Measurements from ENCODE around the gene ITM2C. TPM values are rescaled to one million over a fixed set of nuclear protein-coding genes. Genes with fewer than 3 reads are reported as not detected.

ITM2C gene
- total and polyA plus RNA-seq, 2 of the 13 experiments (the other 11 are each of a cell fraction or from before 2014, with no cell fraction given) = 70.5 to 270 TPM

DNA sequence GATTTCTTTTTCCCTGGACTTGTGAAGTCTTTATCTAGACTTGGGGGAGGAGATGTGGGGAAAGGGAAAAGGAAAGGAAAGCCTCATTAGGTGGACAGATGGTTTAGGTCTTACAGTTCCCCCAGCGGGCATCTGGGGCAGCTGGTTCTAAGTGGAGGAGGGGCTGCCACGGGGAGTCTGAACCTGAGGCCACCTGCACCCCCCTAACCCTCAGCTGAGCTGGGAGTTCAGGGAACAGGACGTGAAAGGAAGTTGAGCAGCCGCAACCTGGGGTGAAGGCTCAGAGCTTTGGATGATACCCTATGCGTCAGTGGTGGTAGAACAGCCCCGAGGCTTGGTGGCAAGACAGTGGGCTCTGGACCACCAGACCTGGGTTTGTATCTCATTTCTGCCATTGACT, 26.8 kb downstream of the ITM2C start:
- H3K4me1 ChIP-seq (ENCODE audit: insufficient read depth, low read length) = no peaks in the 10 kb centered on the region
- H3K79me2 ChIP-seq (ENCODE audit: insufficient read depth, low read length) = no peaks in the 10 kb centered on the region
- intact Hi-C loops (cut with micrococcal nuclease; ENCODE audit: unreplicated experiment) (no loop called here), in situ Hi-C loops (cut with HindIII; ENCODE audit: extremely low pct_ligation_motif_present, low pct_unique_long_range_greater_than_20kb) (no loop called here)
- 8% methylated on average over 3 of the region's 6 CpGs for WGBS (ENCODE audit: low lambda C conversion rate)
- peaks cover 5 to 65% of the 10 kb centered on the region in 2 experiments; a peak in 4 of 5 replicates for H3K27me3 ChIP-seq (ENCODE audit: control insufficient read depth in 1 of 2, insufficient read depth in 2 of 2, low read length in 2 of 2)
- H3K4me2 ChIP-seq (ENCODE audit: low read depth, low read length) = no peak overlapping the region
- ATAC-seq (no peak), DNase-seq (ENCODE audit: low spot score) (no peak), FAIRE-seq (no peak)
- no peaks in the 10 kb centered on the region for H3K9me3 ChIP-seq (ENCODE audit: low read length)
- CTCF ChIA-PET (ENCODE audit: low intra/inter-chr PET ratio, low total read pairs) = no interaction called here
- no peak overlapping the region for H3K27ac ChIP-seq (ENCODE audit: extremely low read length, insufficient read depth, low read length)
- no peak overlapping the region for H3K9ac ChIP-seq (ENCODE audit: insufficient read depth, low read depth, low read length)
- POLR2A ChIA-PET = no interaction called here
- no TSS peak for BruUV-seq (replicated peaks)
- H2AFZ ChIP-seq (ENCODE audit: low read length) = no peak overlapping the region
- H4K20me1 ChIP-seq (ENCODE audit: insufficient read depth, low read length) = no peaks in the 10 kb centered on the region
- no peak overlapping the region for H3K4me3 ChIP-seq (replicated peaks in 1 of 3; ENCODE audit: insufficient read depth in 1 of 3, low read depth in 2 of 3, low read length in 3 of 3)
- no peaks in the 10 kb centered on the region for H3K36me3 ChIP-seq (replicated peaks in 1 of 2; ENCODE audit: control insufficient read depth in 1 of 2, insufficient read depth in 2 of 2, low read length in 2 of 2)
- no peak for TF ChIP-seq CBFB (CRISPR knock-in tag; IDR thresholded peaks at IDR 0.05)
- TF ChIP-seq ZNF777 (CRISPR knock-in tag; IDR thresholded peaks at IDR 0.05) = no peak
- no peak for TF ChIP-seq MTF1 (CRISPR knock-in tag; IDR thresholded peaks at IDR 0.05)
- TF ChIP-seq ZNF761 (CRISPR knock-in tag; conservative IDR thresholded peaks at IDR 0.05) = no peak
- TF ChIP-seq ZSCAN21 (CRISPR knock-in tag; IDR thresholded peaks at IDR 0.05; ENCODE audit: borderline replicate concordance) = no peak
- TF ChIP-seq, protein P1, sequence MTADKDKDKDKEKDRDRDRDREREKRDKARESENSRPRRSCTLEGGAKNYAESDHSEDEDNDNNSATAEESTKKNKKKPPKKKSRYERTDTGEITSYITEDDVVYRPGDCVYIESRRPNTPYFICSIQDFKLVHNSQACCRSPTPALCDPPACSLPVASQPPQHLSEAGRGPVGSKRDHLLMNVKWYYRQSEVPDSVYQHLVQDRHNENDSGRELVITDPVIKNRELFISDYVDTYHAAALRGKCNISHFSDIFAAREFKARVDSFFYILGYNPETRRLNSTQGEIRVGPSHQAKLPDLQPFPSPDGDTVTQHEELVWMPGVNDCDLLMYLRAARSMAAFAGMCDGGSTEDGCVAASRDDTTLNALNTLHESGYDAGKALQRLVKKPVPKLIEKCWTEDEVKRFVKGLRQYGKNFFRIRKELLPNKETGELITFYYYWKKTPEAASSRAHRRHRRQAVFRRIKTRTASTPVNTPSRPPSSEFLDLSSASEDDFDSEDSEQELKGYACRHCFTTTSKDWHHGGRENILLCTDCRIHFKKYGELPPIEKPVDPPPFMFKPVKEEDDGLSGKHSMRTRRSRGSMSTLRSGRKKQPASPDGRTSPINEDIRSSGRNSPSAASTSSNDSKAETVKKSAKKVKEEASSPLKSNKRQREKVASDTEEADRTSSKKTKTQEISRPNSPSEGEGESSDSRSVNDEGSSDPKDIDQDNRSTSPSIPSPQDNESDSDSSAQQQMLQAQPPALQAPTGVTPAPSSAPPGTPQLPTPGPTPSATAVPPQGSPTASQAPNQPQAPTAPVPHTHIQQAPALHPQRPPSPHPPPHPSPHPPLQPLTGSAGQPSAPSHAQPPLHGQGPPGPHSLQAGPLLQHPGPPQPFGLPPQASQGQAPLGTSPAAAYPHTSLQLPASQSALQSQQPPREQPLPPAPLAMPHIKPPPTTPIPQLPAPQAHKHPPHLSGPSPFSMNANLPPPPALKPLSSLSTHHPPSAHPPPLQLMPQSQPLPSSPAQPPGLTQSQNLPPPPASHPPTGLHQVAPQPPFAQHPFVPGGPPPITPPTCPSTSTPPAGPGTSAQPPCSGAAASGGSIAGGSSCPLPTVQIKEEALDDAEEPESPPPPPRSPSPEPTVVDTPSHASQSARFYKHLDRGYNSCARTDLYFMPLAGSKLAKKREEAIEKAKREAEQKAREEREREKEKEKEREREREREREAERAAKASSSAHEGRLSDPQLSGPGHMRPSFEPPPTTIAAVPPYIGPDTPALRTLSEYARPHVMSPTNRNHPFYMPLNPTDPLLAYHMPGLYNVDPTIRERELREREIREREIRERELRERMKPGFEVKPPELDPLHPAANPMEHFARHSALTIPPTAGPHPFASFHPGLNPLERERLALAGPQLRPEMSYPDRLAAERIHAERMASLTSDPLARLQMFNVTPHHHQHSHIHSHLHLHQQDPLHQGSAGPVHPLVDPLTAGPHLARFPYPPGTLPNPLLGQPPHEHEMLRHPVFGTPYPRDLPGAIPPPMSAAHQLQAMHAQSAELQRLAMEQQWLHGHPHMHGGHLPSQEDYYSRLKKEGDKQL (CRISPR knock-in tag; IDR thresholded peaks at IDR 0.05; ENCODE audit: low read depth) = no peak
- no peak for TF ChIP-seq HMG20B (CRISPR knock-in tag; conservative IDR thresholded peaks at IDR 0.05)
- TF ChIP-seq ZNF782 (CRISPR knock-in tag; IDR thresholded peaks at IDR 0.05; ENCODE audit: borderline replicate concordance) = no peak
- TF ChIP-seq ATF1 (CRISPR knock-in tag; IDR thresholded peaks at IDR 0.05) = no peak
- no peak for TF ChIP-seq ZNF709 (CRISPR knock-in tag; IDR thresholded peaks at IDR 0.05)
- TF ChIP-seq ETV6 (CRISPR knock-in tag; conservative IDR thresholded peaks at IDR 0.05) = no peak
- no peak for TF ChIP-seq KMT2B (CRISPR knock-in tag; IDR thresholded peaks at IDR 0.05)
- TF ChIP-seq, protein P2, sequence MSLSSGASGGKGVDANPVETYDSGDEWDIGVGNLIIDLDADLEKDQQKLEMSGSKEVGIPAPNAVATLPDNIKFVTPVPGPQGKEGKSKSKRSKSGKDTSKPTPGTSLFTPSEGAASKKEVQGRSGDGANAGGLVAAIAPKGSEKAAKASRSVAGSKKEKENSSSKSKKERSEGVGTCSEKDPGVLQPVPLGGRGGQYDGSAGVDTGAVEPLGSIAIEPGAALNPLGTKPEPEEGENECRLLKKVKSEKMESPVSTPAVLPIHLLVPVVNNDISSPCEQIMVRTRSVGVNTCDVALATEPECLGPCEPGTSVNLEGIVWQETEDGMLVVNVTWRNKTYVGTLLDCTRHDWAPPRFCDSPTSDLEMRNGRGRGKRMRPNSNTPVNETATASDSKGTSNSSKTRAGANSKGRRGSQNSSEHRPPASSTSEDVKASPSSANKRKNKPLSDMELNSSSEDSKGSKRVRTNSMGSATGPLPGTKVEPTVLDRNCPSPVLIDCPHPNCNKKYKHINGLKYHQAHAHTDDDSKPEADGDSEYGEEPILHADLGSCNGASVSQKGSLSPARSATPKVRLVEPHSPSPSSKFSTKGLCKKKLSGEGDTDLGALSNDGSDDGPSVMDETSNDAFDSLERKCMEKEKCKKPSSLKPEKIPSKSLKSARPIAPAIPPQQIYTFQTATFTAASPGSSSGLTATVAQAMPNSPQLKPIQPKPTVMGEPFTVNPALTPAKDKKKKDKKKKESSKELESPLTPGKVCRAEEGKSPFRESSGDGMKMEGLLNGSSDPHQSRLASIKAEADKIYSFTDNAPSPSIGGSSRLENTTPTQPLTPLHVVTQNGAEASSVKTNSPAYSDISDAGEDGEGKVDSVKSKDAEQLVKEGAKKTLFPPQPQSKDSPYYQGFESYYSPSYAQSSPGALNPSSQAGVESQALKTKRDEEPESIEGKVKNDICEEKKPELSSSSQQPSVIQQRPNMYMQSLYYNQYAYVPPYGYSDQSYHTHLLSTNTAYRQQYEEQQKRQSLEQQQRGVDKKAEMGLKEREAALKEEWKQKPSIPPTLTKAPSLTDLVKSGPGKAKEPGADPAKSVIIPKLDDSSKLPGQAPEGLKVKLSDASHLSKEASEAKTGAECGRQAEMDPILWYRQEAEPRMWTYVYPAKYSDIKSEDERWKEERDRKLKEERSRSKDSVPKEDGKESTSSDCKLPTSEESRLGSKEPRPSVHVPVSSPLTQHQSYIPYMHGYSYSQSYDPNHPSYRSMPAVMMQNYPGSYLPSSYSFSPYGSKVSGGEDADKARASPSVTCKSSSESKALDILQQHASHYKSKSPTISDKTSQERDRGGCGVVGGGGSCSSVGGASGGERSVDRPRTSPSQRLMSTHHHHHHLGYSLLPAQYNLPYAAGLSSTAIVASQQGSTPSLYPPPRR (CRISPR knock-in tag; IDR thresholded peaks at IDR 0.05; ENCODE audit: borderline replicate concordance) = no peak
- TF ChIP-seq, protein P3, sequence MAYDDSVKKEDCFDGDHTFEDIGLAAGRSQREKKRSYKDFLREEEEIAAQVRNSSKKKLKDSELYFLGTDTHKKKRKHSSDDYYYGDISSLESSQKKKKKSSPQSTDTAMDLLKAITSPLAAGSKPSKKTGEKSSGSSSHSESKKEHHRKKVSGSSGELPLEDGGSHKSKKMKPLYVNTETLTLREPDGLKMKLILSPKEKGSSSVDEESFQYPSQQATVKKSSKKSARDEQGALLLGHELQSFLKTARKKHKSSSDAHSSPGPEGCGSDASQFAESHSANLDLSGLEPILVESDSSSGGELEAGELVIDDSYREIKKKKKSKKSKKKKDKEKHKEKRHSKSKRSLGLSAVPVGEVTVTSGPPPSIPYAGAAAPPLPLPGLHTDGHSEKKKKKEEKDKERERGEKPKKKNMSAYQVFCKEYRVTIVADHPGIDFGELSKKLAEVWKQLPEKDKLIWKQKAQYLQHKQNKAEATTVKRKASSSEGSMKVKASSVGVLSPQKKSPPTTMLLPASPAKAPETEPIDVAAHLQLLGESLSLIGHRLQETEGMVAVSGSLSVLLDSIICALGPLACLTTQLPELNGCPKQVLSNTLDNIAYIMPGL (CRISPR knock-in tag; IDR thresholded peaks at IDR 0.05; ENCODE audit: borderline replicate concordance in 1 of 2, low read depth in 1 of 2) = no peak
